Testis (tissue), 2 donors: Measurements from ENCODE around the gene CASP2.

Source experiments
- POLR2A ChIP-seq: fragments of 450-650 bp; IDR thresholded peaks from one replicate; pipeline ENCODE4 v1.6.1; 2017; ENCODE audit warnings: antibody characterized with exemption, mild to moderate bottlenecking, moderate library complexity
- TF ChIP-seq, protein P1 (sequence below), 3 experiments: fragments of 450-650 bp in 2 of 3; fragments of 200-600 bp in 1 of 3; sonication (generic) in 1 of 3; IDR thresholded peaks; one replicate each; pipeline ENCODE4 v1.5.1; 2016 to 2019; ENCODE audit warnings: antibody characterized with exemption in 3 of 3, mild to moderate bottlenecking in 2 of 3, moderate library complexity in 1 of 3

DNA sequence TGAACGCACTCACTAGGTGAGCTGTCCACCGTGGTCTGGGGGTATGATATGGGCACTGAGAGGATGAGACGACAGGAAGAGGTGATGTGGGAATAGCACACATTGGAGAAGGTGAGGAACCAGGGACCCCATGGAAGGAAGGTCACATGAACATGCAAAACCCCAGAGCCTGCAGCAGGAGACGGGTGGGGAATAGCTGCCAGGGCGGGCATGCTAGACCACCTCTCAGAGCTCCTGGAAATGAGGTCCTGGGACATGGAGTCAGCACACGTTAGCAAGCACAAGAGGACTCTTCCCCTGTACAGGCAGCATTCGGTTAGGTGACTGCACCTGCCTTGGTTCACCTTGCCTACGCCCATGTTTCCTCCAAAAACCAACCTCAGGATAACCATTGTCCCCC lies 66.2 kb downstream of the CASP2 start:
- TF ChIP-seq, protein P1, sequence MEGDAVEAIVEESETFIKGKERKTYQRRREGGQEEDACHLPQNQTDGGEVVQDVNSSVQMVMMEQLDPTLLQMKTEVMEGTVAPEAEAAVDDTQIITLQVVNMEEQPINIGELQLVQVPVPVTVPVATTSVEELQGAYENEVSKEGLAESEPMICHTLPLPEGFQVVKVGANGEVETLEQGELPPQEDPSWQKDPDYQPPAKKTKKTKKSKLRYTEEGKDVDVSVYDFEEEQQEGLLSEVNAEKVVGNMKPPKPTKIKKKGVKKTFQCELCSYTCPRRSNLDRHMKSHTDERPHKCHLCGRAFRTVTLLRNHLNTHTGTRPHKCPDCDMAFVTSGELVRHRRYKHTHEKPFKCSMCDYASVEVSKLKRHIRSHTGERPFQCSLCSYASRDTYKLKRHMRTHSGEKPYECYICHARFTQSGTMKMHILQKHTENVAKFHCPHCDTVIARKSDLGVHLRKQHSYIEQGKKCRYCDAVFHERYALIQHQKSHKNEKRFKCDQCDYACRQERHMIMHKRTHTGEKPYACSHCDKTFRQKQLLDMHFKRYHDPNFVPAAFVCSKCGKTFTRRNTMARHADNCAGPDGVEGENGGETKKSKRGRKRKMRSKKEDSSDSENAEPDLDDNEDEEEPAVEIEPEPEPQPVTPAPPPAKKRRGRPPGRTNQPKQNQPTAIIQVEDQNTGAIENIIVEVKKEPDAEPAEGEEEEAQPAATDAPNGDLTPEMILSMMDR (IDR thresholded peaks at IDR 0.05): no peak
- TF ChIP-seq POLR2A: no peak
